Astrocyte (in vitro differentiated cells and primary cell): Measurements from ENCODE around the gene KCNK10.

ENCODE experiments used
- CTCF ChIP-seq: IDR thresholded peaks from 2 replicates; pipeline ENCODE4 v1.5.1; 2011; ENCODE audit warnings: low read depth, mild to moderate bottlenecking, inconsistent platforms, low read length, moderate library complexity; ENCODE audit not compliant: insufficient read depth
- EZH2 ChIP-seq: IDR thresholded peaks from 2 replicates; pipeline ENCODE4 v1.6.1; 2012; ENCODE audit warnings: mild to moderate bottlenecking, low read length, inconsistent platforms; ENCODE audit not compliant: insufficient read depth

- TF ChIP-seq CTCF (no peak), EZH2 (no peak)
These were observed 79.1 kb downstream of the KCNK10 start for GRCh38 chr14:88243946-88244345.
